WTC11 (cell line): Measurements from ENCODE around the gene SLC25A28. TPM values are rescaled to one million over a fixed set of nuclear protein-coding genes. Genes with fewer than 3 reads are reported as not detected.

Source experiments
- ATAC-seq: fragments of 200-7000 bp; cut with Tn5 transposase; 2 replicates; pipeline ENCODE4 v1.10.0; 2021; ENCODE audit warnings: mild to moderate bottlenecking, moderate library complexity
- CTCF ChIA-PET: fragments of 300-600 bp; sonication (Branson Sonifier 250); formaldehyde crosslinking; loops from one replicate; lab custom pipeline; 2021; ENCODE audit warnings: antibody characterized with exemption; lab: Charles Lee
- POLR2A ChIA-PET: fragments of 350-600 bp; sonication (Branson Sonifier 250); formaldehyde crosslinking; loops from one replicate; lab custom pipeline; 2021; ENCODE audit warnings: antibody characterized with exemption; lab: Charles Lee
- DNase-seq: peaks from one replicate; pipeline ENCODE4 v3.0.0; 2021; ENCODE audit warnings: low spot score
- H3K27ac Mint-ChIP-seq: 2 replicates; pipeline ENCODE4 v1.8.0; 2021; ENCODE audit warnings: mixed read lengths
- H3K27me3 Mint-ChIP-seq: 2 replicates; pipeline ENCODE4 v1.8.0; 2021; ENCODE audit warnings: low read depth, mild to moderate bottlenecking, moderate library complexity, mixed read lengths
- H3K36me3 Mint-ChIP-seq: 2 replicates; pipeline ENCODE4 v1.8.0; 2021; ENCODE audit warnings: mixed read lengths
- H3K4me1 Mint-ChIP-seq: 2 replicates; pipeline ENCODE4 v1.8.0; 2022; ENCODE audit warnings: mixed read lengths
- H3K4me3 Mint-ChIP-seq: 2 replicates; pipeline ENCODE4 v1.8.0; 2021; ENCODE audit warnings: mild to moderate bottlenecking, moderate library complexity, mixed read lengths
- H3K9me3 Mint-ChIP-seq: 2 replicates; pipeline ENCODE4 v1.8.0; 2021; ENCODE audit warnings: mixed read lengths
- FOXJ3 ChIP-seq: sonication (generic); formaldehyde crosslinking; IDR thresholded peaks from 2 replicates; pipeline ENCODE4 v1.9.0; 2021; ENCODE audit warnings: missing genetic modification reagents, mild to moderate bottlenecking, borderline replicate concordance
- NFE2L1 ChIP-seq: sonication (generic); formaldehyde crosslinking; IDR thresholded peaks from 2 replicates; pipeline ENCODE4 v1.8.1; 2023; ENCODE audit warnings: missing genetic modification reagents
- NR2C2 ChIP-seq: sonication (generic); formaldehyde crosslinking; IDR thresholded peaks from 2 replicates; pipeline ENCODE4 v1.8.0; 2022; ENCODE audit warnings: mild to moderate bottlenecking, missing genetic modification reagents
- OVOL2 ChIP-seq: fragments of 250-450 bp; sonication (Bioruptor Pico); IDR thresholded peaks from 2 replicates; pipeline ENCODE4 v1.9.0; 2021; ENCODE audit warnings: mild to moderate bottlenecking, borderline replicate concordance
- ZBTB21 ChIP-seq: sonication (generic); formaldehyde crosslinking; IDR thresholded peaks from 2 replicates; pipeline ENCODE4 v1.8.1; 2023; ENCODE audit warnings: mild to moderate bottlenecking, missing genetic modification reagents, borderline replicate concordance
- ZNF121 ChIP-seq: sonication (generic); formaldehyde crosslinking; IDR thresholded peaks from 2 replicates; pipeline ENCODE4 v1.8.0; 2023; ENCODE audit warnings: missing genetic modification reagents
- total RNA-seq: library from RNA; stranded (reverse); gene quantifications from 3 replicates; pipeline ENCODE4 v1.2.3, GENCODE V29; 2021
- TF ChIP-seq, protein P1 (sequence below): sonication (generic); formaldehyde crosslinking; IDR thresholded peaks from 2 replicates; pipeline ENCODE4 v1.8.0; 2023; ENCODE audit warnings: mild to moderate bottlenecking, missing genetic modification reagents
- TF ChIP-seq, protein P2 (sequence below): sonication (generic); formaldehyde crosslinking; IDR thresholded peaks from 2 replicates; pipeline ENCODE4 v1.8.0; 2022; ENCODE audit warnings: missing genetic modification reagents
- TF ChIP-seq, protein P3 (sequence below): fragments of 250-450 bp; sonication (Bioruptor Pico); IDR thresholded peaks from 2 replicates; pipeline ENCODE4 v1.8.0; 2021; ENCODE audit warnings: mild to moderate bottlenecking
- TF ChIP-seq, protein P4 (sequence below): sonication (generic); formaldehyde crosslinking; IDR thresholded peaks from 2 replicates; pipeline ENCODE4 v1.8.0; 2022; ENCODE audit warnings: mild to moderate bottlenecking, missing genetic modification reagents
- TF ChIP-seq, protein P5 (sequence below): sonication (generic); formaldehyde crosslinking; IDR thresholded peaks from 2 replicates; pipeline ENCODE4 v1.8.1; 2022; ENCODE audit warnings: missing genetic modification reagents, borderline replicate concordance
- TF ChIP-seq, protein P6 (sequence below): sonication (generic); formaldehyde crosslinking; IDR thresholded peaks from 2 replicates; pipeline ENCODE4 v1.8.1; 2022; ENCODE audit warnings: low read depth, missing genetic modification reagents, borderline replicate concordance
- TF ChIP-seq, protein P7 (sequence below): sonication (generic); formaldehyde crosslinking; IDR thresholded peaks from 2 replicates; pipeline ENCODE4 v1.8.1; 2023; ENCODE audit warnings: mild to moderate bottlenecking, missing genetic modification reagents, borderline replicate concordance

Gene SLC25A28
- total RNA-seq, 1 experiment from 2014 or later = 18.2 TPM

DNA sequence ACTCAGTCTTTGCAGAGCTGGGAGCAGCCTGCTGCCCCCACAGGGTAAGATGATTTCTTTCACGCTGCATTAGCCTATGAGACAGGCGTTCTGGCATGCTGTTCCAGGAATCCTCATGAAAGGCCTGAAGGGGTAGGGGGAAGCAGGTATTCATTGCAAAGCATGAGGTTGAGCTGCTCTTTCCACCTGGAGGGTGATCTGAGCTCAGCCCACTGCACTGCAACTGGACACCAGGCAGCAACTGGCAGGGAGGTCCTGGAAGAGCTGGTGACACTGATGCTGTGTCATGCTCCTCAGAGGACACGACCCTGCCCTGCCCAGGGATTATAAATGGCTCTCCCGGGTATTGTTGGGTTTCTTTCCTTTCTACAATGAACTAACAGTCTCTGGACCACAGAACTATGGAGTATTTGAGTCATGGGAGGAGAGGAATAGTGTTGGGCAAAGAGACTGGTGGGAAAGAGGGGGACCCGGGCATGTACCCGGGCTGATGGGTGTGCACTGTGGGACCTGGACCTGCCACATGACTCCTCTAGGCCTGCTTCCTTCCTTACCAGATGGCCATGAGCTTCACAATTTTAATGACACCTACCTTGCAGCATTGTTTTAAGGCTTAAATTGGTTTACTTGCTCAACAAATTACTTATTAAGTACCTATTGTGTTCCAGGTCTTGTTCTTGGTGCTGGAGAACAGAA is 24.3 kb downstream of the SLC25A28 start:
- peaks cover 18% of the 10 kb centered on the region for H3K4me1 Mint-ChIP-seq
- CTCF ChIA-PET = interaction anchor here (1.6 to 2.4 kb wide), 3 partner anchors 16 to 35 kb away, joined by 3 to 10 read pairs (median 10); partner anchors contain the start of gene SLC25A28
- no peak for TF ChIP-seq NR2C2 (CRISPR knock-in tag)
- TF ChIP-seq, protein P1, sequence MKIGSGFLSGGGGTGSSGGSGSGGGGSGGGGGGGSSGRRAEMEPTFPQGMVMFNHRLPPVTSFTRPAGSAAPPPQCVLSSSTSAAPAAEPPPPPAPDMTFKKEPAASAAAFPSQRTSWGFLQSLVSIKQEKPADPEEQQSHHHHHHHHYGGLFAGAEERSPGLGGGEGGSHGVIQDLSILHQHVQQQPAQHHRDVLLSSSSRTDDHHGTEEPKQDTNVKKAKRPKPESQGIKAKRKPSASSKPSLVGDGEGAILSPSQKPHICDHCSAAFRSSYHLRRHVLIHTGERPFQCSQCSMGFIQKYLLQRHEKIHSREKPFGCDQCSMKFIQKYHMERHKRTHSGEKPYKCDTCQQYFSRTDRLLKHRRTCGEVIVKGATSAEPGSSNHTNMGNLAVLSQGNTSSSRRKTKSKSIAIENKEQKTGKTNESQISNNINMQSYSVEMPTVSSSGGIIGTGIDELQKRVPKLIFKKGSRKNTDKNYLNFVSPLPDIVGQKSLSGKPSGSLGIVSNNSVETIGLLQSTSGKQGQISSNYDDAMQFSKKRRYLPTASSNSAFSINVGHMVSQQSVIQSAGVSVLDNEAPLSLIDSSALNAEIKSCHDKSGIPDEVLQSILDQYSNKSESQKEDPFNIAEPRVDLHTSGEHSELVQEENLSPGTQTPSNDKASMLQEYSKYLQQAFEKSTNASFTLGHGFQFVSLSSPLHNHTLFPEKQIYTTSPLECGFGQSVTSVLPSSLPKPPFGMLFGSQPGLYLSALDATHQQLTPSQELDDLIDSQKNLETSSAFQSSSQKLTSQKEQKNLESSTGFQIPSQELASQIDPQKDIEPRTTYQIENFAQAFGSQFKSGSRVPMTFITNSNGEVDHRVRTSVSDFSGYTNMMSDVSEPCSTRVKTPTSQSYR = no peak
- TF ChIP-seq, protein P2, sequence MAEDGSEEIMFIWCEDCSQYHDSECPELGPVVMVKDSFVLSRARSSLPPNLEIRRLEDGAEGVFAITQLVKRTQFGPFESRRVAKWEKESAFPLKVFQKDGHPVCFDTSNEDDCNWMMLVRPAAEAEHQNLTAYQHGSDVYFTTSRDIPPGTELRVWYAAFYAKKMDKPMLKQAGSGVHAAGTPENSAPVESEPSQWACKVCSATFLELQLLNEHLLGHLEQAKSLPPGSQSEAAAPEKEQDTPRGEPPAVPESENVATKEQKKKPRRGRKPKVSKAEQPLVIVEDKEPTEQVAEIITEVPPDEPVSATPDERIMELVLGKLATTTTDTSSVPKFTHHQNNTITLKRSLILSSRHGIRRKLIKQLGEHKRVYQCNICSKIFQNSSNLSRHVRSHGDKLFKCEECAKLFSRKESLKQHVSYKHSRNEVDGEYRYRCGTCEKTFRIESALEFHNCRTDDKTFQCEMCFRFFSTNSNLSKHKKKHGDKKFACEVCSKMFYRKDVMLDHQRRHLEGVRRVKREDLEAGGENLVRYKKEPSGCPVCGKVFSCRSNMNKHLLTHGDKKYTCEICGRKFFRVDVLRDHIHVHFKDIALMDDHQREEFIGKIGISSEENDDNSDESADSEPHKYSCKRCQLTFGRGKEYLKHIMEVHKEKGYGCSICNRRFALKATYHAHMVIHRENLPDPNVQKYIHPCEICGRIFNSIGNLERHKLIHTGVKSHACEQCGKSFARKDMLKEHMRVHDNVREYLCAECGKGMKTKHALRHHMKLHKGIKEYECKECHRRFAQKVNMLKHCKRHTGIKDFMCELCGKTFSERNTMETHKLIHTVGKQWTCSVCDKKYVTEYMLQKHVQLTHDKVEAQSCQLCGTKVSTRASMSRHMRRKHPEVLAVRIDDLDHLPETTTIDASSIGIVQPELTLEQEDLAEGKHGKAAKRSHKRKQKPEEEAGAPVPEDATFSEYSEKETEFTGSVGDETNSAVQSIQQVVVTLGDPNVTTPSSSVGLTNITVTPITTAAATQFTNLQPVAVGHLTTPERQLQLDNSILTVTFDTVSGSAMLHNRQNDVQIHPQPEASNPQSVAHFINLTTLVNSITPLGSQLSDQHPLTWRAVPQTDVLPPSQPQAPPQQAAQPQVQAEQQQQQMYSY (CRISPR knock-in tag) = no peak
- TF ChIP-seq, protein P3, sequence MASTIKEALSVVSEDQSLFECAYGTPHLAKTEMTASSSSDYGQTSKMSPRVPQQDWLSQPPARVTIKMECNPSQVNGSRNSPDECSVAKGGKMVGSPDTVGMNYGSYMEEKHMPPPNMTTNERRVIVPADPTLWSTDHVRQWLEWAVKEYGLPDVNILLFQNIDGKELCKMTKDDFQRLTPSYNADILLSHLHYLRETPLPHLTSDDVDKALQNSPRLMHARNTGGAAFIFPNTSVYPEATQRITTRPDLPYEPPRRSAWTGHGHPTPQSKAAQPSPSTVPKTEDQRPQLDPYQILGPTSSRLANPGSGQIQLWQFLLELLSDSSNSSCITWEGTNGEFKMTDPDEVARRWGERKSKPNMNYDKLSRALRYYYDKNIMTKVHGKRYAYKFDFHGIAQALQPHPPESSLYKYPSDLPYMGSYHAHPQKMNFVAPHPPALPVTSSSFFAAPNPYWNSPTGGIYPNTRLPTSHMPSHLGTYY (CRISPR knock-in tag) = no peak
- H3K4me3 Mint-ChIP-seq = no peak overlapping the region
- no peaks in the 10 kb centered on the region for H3K36me3 Mint-ChIP-seq
- DNase-seq (no peak), ATAC-seq (peak; percentile 71)
- H3K9me3 Mint-ChIP-seq = no peaks in the 10 kb centered on the region
- no peaks in the 10 kb centered on the region for H3K27me3 Mint-ChIP-seq
- no peak overlapping the region for H3K27ac Mint-ChIP-seq
- POLR2A ChIA-PET = no interaction called here

DNA sequence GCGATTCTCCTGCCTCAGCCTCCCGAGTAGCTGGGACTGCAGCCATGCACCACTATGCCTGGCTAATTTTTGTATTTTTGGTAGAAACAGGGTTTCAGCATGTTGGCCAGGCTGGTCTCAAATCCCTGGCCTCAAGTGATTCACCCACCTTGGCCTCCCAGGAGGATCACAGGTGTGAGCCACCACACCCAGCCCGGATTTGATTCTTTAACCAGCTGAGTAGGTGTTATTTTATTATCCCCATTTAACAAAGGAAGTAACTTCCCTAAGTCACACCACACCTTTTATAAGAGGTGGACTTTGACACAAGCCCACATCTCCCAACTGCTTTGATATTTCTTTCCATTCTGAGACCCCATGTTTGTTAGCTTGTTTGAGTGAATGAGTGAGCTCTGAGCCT is 25.0 kb downstream of the SLC25A28 start:
- H3K36me3 Mint-ChIP-seq = no peaks in the 10 kb centered on the region
- peaks cover 18% of the 10 kb centered on the region for H3K4me1 Mint-ChIP-seq
- TF ChIP-seq, protein P4, sequence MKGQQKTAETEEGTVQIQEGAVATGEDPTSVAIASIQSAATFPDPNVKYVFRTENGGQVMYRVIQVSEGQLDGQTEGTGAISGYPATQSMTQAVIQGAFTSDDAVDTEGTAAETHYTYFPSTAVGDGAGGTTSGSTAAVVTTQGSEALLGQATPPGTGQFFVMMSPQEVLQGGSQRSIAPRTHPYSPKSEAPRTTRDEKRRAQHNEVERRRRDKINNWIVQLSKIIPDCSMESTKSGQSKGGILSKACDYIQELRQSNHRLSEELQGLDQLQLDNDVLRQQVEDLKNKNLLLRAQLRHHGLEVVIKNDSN (CRISPR knock-in tag) = no peak
- TF ChIP-seq OVOL2 (CRISPR knock-in tag) (no peak), ZNF121 (CRISPR knock-in tag) (no peak), NFE2L1 (CRISPR knock-in tag) (no peak), ZBTB21 (CRISPR knock-in tag) (no peak), FOXJ3 (CRISPR knock-in tag) (no peak)
- TF ChIP-seq, protein P5, sequence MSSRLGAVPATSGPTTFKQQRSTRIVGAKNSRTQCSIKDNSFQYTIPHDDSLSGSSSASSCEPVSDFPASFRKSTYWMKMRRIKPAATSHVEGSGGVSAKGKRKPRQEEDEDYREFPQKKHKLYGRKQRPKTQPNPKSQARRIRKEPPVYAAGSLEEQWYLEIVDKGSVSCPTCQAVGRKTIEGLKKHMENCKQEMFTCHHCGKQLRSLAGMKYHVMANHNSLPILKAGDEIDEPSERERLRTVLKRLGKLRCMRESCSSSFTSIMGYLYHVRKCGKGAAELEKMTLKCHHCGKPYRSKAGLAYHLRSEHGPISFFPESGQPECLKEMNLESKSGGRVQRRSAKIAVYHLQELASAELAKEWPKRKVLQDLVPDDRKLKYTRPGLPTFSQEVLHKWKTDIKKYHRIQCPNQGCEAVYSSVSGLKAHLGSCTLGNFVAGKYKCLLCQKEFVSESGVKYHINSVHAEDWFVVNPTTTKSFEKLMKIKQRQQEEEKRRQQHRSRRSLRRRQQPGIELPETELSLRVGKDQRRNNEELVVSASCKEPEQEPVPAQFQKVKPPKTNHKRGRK (CRISPR knock-in tag) = no peak
- TF ChIP-seq, protein P6, sequence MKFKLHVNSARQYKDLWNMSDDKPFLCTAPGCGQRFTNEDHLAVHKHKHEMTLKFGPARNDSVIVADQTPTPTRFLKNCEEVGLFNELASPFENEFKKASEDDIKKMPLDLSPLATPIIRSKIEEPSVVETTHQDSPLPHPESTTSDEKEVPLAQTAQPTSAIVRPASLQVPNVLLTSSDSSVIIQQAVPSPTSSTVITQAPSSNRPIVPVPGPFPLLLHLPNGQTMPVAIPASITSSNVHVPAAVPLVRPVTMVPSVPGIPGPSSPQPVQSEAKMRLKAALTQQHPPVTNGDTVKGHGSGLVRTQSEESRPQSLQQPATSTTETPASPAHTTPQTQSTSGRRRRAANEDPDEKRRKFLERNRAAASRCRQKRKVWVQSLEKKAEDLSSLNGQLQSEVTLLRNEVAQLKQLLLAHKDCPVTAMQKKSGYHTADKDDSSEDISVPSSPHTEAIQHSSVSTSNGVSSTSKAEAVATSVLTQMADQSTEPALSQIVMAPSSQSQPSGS (CRISPR knock-in tag) = no peak
- TF ChIP-seq, protein P7, sequence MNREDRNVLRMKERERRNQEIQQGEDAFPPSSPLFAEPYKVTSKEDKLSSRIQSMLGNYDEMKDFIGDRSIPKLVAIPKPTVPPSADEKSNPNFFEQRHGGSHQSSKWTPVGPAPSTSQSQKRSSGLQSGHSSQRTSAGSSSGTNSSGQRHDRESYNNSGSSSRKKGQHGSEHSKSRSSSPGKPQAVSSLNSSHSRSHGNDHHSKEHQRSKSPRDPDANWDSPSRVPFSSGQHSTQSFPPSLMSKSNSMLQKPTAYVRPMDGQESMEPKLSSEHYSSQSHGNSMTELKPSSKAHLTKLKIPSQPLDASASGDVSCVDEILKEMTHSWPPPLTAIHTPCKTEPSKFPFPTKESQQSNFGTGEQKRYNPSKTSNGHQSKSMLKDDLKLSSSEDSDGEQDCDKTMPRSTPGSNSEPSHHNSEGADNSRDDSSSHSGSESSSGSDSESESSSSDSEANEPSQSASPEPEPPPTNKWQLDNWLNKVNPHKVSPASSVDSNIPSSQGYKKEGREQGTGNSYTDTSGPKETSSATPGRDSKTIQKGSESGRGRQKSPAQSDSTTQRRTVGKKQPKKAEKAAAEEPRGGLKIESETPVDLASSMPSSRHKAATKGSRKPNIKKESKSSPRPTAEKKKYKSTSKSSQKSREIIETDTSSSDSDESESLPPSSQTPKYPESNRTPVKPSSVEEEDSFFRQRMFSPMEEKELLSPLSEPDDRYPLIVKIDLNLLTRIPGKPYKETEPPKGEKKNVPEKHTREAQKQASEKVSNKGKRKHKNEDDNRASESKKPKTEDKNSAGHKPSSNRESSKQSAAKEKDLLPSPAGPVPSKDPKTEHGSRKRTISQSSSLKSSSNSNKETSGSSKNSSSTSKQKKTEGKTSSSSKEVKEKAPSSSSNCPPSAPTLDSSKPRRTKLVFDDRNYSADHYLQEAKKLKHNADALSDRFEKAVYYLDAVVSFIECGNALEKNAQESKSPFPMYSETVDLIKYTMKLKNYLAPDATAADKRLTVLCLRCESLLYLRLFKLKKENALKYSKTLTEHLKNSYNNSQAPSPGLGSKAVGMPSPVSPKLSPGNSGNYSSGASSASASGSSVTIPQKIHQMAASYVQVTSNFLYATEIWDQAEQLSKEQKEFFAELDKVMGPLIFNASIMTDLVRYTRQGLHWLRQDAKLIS (CRISPR knock-in tag) = no peak
- TF ChIP-seq, all 79 proteins: peak for 0
- peak overlapping the region; percentile 59; the same call in 1 of the 2 replicates for H3K27ac Mint-ChIP-seq
- H3K27me3 Mint-ChIP-seq = no peaks in the 10 kb centered on the region
- H3K9me3 Mint-ChIP-seq = no peaks in the 10 kb centered on the region
- no peak for ATAC-seq
- POLR2A ChIA-PET = no interaction called here
- no peak overlapping the region for H3K4me3 Mint-ChIP-seq
- CTCF ChIA-PET = interaction anchor here (0.7 to 2.4 kb wide), 3 partner anchors 17 to 450 kb away, joined by 3 to 10 read pairs (median 10); no protein-coding TSS in a partner anchor
- DNase-seq = no peak
